Neural cell (in vitro differentiated cells): ENCODE data around the gene PRR30. TPM values are rescaled to one million over a fixed set of nuclear protein-coding genes. Genes with fewer than 3 reads are reported as not detected.

ENCODE experiments used
- H2AFZ ChIP-seq: fragments of 200-600, 300-800 bp; sonication (generic), shearing (Covaris generic); 2 replicates; pipeline ENCODE4 v1.6.0; 2014; ENCODE audit warnings: low read depth, mild to moderate bottlenecking, antibody characterized with exemption, low read length, moderate library complexity
- H3F3A ChIP-seq: fragments of 200-600 bp; shearing (Covaris generic); 2 replicates; pipeline ENCODE4 v1.6.1; 2016; ENCODE audit warnings: mild to moderate bottlenecking, moderate library complexity, mixed read lengths, antibody characterized with exemption, low read length; ENCODE audit not compliant: insufficient read depth, poor library complexity, severe bottlenecking
- H3K27ac ChIP-seq: fragments of 200-600, 300-800 bp; sonication (generic), shearing (Covaris generic); 2 replicates; pipeline ENCODE4 v1.5.1; 2014; ENCODE audit warnings: mild to moderate bottlenecking, low read length, moderate library complexity
- H3K27me3 ChIP-seq: fragments of 300-800, 200-600 bp; sonication (generic), shearing (Covaris generic); 2 replicates; pipeline ENCODE4 v1.6.0; 2014; ENCODE audit warnings: mild to moderate bottlenecking, low read depth, low read length, moderate library complexity; ENCODE audit not compliant: insufficient read depth
- H3K36me3 ChIP-seq: fragments of 300-800, 200-600 bp; sonication (generic), shearing (Covaris generic); 2 replicates; pipeline ENCODE4 v1.5.1; 2014; ENCODE audit warnings: mild to moderate bottlenecking, antibody characterized with exemption, low read length, moderate library complexity; ENCODE audit not compliant: insufficient read depth
- H3K4me2 ChIP-seq: fragments of 300-800, 200-600 bp; sonication (generic), shearing (Covaris generic); 2 replicates; pipeline ENCODE4 v1.6.0; 2014; ENCODE audit warnings: mild to moderate bottlenecking, low read length
- H3K4me3 ChIP-seq: fragments of 300-800, 200-600 bp; sonication (generic), shearing (Covaris generic); 2 replicates; pipeline ENCODE4 v1.5.1; 2014; ENCODE audit warnings: mild to moderate bottlenecking, low read length, moderate library complexity
- H3K79me2 ChIP-seq: fragments of 200-600 bp; shearing (Covaris generic); replicated peaks from 2 replicates; pipeline ENCODE4 v1.6.0; 2014; ENCODE audit warnings: mild to moderate bottlenecking, low read length, moderate library complexity; ENCODE audit not compliant: insufficient read depth
- H3K9ac ChIP-seq: fragments of 300-800, 200-600 bp; sonication (generic), shearing (Covaris generic); 2 replicates; pipeline ENCODE4 v1.6.1; 2016; ENCODE audit warnings: mild to moderate bottlenecking, low read length, mixed read lengths
- H3K9me2 ChIP-seq: fragments of 200-600 bp; shearing (Covaris generic); 2 replicates; pipeline ENCODE4 v1.6.1; 2016; ENCODE audit warnings: mild to moderate bottlenecking, low read length, mixed read lengths; ENCODE audit not compliant: insufficient read depth
- H3K9me3 ChIP-seq: fragments of 200-600, 300-800 bp; sonication (generic), shearing (Covaris generic); 2 replicates; pipeline ENCODE4 v1.6.1; 2016; ENCODE audit warnings: mild to moderate bottlenecking, mixed run types, low read length, moderate library complexity, mixed read lengths
- H4K20me1 ChIP-seq: fragments of 200-600 bp; shearing (Covaris generic); 2 replicates; pipeline ENCODE4 v1.6.1; 2016; ENCODE audit warnings: mild to moderate bottlenecking, mixed run types; ENCODE audit not compliant: insufficient read depth
- EP300 ChIP-seq: fragments of 450-650 bp; conservative IDR thresholded peaks from 2 replicates; pipeline ENCODE4 v1.6.1; 2014; ENCODE audit warnings: antibody characterized with exemption, mild to moderate bottlenecking, moderate library complexity; ENCODE audit not compliant: poor library complexity, severe bottlenecking
- EZH2 ChIP-seq: fragments of 200-600, 300-800 bp; shearing (Covaris generic), sonication (generic); IDR thresholded peaks from 2 replicates; pipeline ENCODE4 v1.6.1; 2014; ENCODE audit warnings: antibody characterized with exemption, low read length, borderline replicate concordance, mild to moderate bottlenecking; ENCODE audit not compliant: insufficient read depth, poor library complexity, severe bottlenecking
- MXI1 ChIP-seq: fragments of 450-650 bp; conservative IDR thresholded peaks from 2 replicates; pipeline ENCODE4 v1.6.1; 2014; ENCODE audit warnings: antibody characterized with exemption, mild to moderate bottlenecking; ENCODE audit not compliant: poor library complexity, severe bottlenecking
- POLR2AphosphoS5 ChIP-seq: IDR thresholded peaks from 2 replicates; pipeline ENCODE4 v1.6.1; 2012
- RAD21 ChIP-seq: fragments of 450-650 bp; conservative IDR thresholded peaks from 2 replicates; pipeline ENCODE4 v1.6.1; 2014; ENCODE audit warnings: antibody characterized with exemption, mild to moderate bottlenecking, moderate library complexity
- SMC3 ChIP-seq: fragments of 450-650 bp; conservative IDR thresholded peaks from 2 replicates; pipeline ENCODE4 v1.6.1; 2014; ENCODE audit warnings: antibody characterized with exemption, mild to moderate bottlenecking, moderate library complexity; ENCODE audit not compliant: poor library complexity
- TAF1 ChIP-seq: IDR thresholded peaks from 2 replicates; pipeline ENCODE4 v1.6.1; 2012; ENCODE audit warnings: low read depth
- polyA plus RNA-seq: library from polyadenylated mRNA; depleted of rRNA; stranded (reverse); fragments of >200 nt; gene quantifications from 2 replicates; pipeline ENCODE4 v1.2.3, GENCODE V29; 2014
- TF ChIP-seq, protein P1 (sequence below): fragments of 450-650 bp; IDR thresholded peaks from 2 replicates; pipeline ENCODE4 v1.5.1; 2014; ENCODE audit warnings: antibody characterized with exemption, mild to moderate bottlenecking, moderate library complexity; ENCODE audit not compliant: poor library complexity, severe bottlenecking
- TF ChIP-seq, protein P2 (sequence below): IDR thresholded peaks from 2 replicates; pipeline ENCODE4 v1.6.1; 2012; ENCODE audit warnings: borderline replicate concordance

Gene PRR30
- polyA plus RNA-seq, 1 donor from 2014 or later: not detected

DNA sequence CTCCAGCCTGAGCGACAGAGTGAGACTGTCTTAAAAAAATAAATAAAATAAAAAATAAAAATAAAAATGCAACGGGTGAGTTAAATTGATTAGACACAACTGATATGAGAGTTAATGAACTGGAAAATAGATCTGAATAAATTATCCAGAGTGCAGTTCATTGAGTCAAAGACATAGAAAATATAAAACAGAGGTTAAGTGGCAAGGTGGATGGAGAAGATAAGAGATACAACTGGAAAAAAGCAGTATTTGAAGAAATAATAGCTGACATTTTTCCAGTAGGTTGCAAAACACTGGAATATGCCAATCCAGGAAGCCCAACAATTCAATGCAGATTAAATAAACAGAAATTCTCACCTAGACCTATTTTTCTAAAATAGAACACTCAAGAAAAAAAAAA is 31.0 kb downstream of the PRR30 start:
- Histone ChIP-seq H2AFZ (no peak overlapping the region), H3K79me2 (no peaks in the 10 kb centered on the region), H3K4me3 (no peak overlapping the region), H3K9me2 (no peaks in the 10 kb centered on the region), H3F3A (no peaks in the 10 kb centered on the region), H4K20me1 (no peaks in the 10 kb centered on the region), H3K27me3 (no peaks in the 10 kb centered on the region), H3K9ac (no peak overlapping the region), H3K27ac (no peak overlapping the region), H3K9me3 (no peaks in the 10 kb centered on the region), H3K4me2 (no peak overlapping the region), H3K36me3 (no peaks in the 10 kb centered on the region)
- TF ChIP-seq, protein P1, sequence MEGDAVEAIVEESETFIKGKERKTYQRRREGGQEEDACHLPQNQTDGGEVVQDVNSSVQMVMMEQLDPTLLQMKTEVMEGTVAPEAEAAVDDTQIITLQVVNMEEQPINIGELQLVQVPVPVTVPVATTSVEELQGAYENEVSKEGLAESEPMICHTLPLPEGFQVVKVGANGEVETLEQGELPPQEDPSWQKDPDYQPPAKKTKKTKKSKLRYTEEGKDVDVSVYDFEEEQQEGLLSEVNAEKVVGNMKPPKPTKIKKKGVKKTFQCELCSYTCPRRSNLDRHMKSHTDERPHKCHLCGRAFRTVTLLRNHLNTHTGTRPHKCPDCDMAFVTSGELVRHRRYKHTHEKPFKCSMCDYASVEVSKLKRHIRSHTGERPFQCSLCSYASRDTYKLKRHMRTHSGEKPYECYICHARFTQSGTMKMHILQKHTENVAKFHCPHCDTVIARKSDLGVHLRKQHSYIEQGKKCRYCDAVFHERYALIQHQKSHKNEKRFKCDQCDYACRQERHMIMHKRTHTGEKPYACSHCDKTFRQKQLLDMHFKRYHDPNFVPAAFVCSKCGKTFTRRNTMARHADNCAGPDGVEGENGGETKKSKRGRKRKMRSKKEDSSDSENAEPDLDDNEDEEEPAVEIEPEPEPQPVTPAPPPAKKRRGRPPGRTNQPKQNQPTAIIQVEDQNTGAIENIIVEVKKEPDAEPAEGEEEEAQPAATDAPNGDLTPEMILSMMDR: no peak
- no peak for TF ChIP-seq POLR2AphosphoS5
- TF ChIP-seq TAF1: no peak
- TF ChIP-seq, protein P2, sequence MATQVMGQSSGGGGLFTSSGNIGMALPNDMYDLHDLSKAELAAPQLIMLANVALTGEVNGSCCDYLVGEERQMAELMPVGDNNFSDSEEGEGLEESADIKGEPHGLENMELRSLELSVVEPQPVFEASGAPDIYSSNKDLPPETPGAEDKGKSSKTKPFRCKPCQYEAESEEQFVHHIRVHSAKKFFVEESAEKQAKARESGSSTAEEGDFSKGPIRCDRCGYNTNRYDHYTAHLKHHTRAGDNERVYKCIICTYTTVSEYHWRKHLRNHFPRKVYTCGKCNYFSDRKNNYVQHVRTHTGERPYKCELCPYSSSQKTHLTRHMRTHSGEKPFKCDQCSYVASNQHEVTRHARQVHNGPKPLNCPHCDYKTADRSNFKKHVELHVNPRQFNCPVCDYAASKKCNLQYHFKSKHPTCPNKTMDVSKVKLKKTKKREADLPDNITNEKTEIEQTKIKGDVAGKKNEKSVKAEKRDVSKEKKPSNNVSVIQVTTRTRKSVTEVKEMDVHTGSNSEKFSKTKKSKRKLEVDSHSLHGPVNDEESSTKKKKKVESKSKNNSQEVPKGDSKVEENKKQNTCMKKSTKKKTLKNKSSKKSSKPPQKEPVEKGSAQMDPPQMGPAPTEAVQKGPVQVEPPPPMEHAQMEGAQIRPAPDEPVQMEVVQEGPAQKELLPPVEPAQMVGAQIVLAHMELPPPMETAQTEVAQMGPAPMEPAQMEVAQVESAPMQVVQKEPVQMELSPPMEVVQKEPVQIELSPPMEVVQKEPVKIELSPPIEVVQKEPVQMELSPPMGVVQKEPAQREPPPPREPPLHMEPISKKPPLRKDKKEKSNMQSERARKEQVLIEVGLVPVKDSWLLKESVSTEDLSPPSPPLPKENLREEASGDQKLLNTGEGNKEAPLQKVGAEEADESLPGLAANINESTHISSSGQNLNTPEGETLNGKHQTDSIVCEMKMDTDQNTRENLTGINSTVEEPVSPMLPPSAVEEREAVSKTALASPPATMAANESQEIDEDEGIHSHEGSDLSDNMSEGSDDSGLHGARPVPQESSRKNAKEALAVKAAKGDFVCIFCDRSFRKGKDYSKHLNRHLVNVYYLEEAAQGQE: no peak
- TF ChIP-seq RAD21: no peak
- TF ChIP-seq SMC3: no peak
- TF ChIP-seq EZH2: no peak
- no peak for TF ChIP-seq MXI1
- TF ChIP-seq EP300: no peak

DNA sequence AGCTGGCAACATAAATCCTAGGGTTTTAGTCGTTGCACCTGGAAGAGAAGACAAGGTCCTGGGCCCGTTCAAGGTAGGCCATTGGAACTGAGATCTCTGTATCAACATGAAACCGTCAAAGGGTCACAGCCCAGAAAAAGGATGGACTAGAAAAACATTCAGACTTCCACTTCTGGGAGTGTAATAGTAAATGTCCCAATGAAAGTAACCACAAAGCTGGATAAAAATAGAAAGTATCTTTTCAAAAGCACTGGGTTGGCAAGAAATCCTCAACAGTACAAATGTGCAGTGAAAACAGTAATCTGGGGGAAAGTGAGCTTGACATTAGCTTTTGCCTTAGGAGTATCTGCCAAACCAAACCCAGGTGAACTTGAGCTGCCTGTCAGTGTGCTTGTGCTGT is 33.2 kb downstream of the PRR30 start:
- H3K27ac ChIP-seq: no peak overlapping the region
- no peaks in the 10 kb centered on the region for H3K27me3 ChIP-seq
- H4K20me1 ChIP-seq: no peaks in the 10 kb centered on the region
- TF ChIP-seq, protein P2: no peak
- TF ChIP-seq RAD21 (no peak), SMC3 (no peak), EZH2 (no peak), TAF1 (no peak), POLR2AphosphoS5 (no peak), MXI1 (no peak), EP300 (no peak)
- TF ChIP-seq, protein P1: no peak
- no peak overlapping the region for H2AFZ ChIP-seq
- H3K79me2 ChIP-seq: no peaks in the 10 kb centered on the region
- no peaks in the 10 kb centered on the region for H3K9me3 ChIP-seq
- no peak overlapping the region for H3K4me3 ChIP-seq
- H3K9me2 ChIP-seq: no peaks in the 10 kb centered on the region
- no peaks in the 10 kb centered on the region for H3K36me3 ChIP-seq
- H3K9ac ChIP-seq: no peak overlapping the region
- H3K4me2 ChIP-seq: no peak overlapping the region
- no peaks in the 10 kb centered on the region for H3F3A ChIP-seq
